ENCODE results near the gene SEPTIN8.
"Not testable (repeated sequence)": the region's sequence is repeated elsewhere in the genome, so short reads cannot be mapped to it uniquely, and the experiment has no call there.

DNA sequence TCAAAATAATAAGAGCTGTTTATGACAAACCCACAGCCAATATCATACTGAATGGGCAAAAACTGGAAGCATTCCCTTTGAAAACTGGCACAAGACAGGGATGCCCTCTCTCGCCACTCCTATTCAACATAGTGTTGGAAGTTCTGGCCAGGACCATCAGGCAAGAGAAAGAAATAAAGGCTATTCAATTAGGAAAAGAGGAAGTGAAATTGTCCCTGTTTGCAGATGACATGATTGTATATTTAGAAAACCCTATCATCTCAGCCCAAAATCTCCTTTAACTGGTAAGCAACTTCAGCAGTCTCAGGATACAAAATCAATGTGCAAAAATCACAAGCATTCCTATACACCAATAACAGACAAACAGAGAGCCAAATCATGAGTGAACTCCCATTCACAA, 27.2 kb upstream of the SEPTIN8 start:
- TF ChIP-seq SREBF2 (IDR thresholded peaks at IDR 0.05; ENCODE audit: low read length); POLR2AphosphoS5 (IDR thresholded peaks at IDR 0.05; ENCODE audit: low read length); RAD21 (IDR thresholded peaks at IDR 0.05; ENCODE audit: insufficient read depth, low read depth, low read length); SP1 (IDR thresholded peaks at IDR 0.05; ENCODE audit: low read depth, low read length): not testable (repeated sequence)

Measured in GM12878 (cell line).